ENCODE results near the gene BACH2. TPM values are rescaled to one million over a fixed set of nuclear protein-coding genes. Genes with fewer than 3 reads are reported as not detected.

Gene BACH2
- total and polyA plus RNA-seq, 2 of the 4 experiments (the other 2 are of a cell fraction), result 1.3 to 1.4 TPM

DNA sequence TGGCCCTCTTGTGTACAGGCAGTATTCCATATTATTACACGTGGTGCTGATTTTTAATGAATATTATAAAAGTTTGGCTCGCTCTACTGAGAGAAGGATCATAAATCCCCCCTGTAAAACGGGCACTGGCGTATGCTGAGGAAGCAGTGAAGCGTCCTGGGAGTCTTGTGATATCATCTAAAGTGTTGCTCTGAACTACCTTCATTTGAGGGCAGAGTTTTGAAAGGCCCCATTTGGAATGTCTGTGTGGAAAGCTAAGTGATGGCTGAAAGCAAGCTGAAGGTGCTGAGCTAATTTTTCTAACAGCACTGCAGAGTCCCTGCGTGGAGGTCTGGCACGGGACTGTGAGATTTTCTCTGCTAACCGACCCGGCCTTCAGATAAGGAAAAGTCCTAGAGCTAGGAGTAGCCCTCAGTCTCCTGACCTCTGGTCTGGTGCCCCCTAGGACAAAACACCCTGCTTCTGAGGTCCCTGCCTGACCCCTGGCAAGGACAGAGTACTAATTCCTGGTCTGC lies 1.3 kb upstream of the BACH2 start:
- no peak for TF ChIP-seq RCOR1 (IDR thresholded peaks at IDR 0.05; ENCODE audit: insufficient replicate concordance, low read length)
- no peak for TF ChIP-seq NFE2L2 (IDR thresholded peaks at IDR 0.05; ENCODE audit: low read depth, low read length)
- TF ChIP-seq, protein P1, sequence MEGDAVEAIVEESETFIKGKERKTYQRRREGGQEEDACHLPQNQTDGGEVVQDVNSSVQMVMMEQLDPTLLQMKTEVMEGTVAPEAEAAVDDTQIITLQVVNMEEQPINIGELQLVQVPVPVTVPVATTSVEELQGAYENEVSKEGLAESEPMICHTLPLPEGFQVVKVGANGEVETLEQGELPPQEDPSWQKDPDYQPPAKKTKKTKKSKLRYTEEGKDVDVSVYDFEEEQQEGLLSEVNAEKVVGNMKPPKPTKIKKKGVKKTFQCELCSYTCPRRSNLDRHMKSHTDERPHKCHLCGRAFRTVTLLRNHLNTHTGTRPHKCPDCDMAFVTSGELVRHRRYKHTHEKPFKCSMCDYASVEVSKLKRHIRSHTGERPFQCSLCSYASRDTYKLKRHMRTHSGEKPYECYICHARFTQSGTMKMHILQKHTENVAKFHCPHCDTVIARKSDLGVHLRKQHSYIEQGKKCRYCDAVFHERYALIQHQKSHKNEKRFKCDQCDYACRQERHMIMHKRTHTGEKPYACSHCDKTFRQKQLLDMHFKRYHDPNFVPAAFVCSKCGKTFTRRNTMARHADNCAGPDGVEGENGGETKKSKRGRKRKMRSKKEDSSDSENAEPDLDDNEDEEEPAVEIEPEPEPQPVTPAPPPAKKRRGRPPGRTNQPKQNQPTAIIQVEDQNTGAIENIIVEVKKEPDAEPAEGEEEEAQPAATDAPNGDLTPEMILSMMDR (conservative IDR thresholded peaks at IDR 0.05; ENCODE audit: low read depth, low read length), result no peak
- no peak for TF ChIP-seq SMC3 (IDR thresholded peaks at IDR 0.05; ENCODE audit: low read depth, low read length)
- no peak for TF ChIP-seq BHLHE40 (IDR thresholded peaks at IDR 0.05; ENCODE audit: low read depth, low read length)
- no peaks in the 10 kb centered on the region for H3K79me1 ChIP-seq (ENCODE audit: low read depth in 1 of 2, low read length in 2 of 2)
- no peak overlapping the region for H3K4ac ChIP-seq (ENCODE audit: low read depth, low read length)
- H4K20me1 ChIP-seq (ENCODE audit: insufficient read depth, low read length), result no peaks in the 10 kb centered on the region; the same call in 1 of the 2 replicates
- 77% methylated on average over 4 of the region's 9 CpGs; no CpG with 5 or more reads in 1 of the 2 experiments for WGBS, 2 experiments (ENCODE audit: extremely low coverage in 2 of 2, insufficient read length in 1 of 2)
- H2AK9ac ChIP-seq (replicated peaks; ENCODE audit: low read depth, low read length, poor library complexity), result no peak overlapping the region
- DNase-seq (no peak), ATAC-seq (ENCODE audit: low read depth) (no peak)
- H3K18ac ChIP-seq (ENCODE audit: low read depth, low read length), result no peak overlapping the region
- no peak overlapping the region for H2BK120ac ChIP-seq (ENCODE audit: low read depth, low read length)
- no peaks in the 10 kb centered on the region; the same call in 1 of the 2 replicates for H3K4me1 ChIP-seq (ENCODE audit: control insufficient read depth, insufficient read depth, low read length)
- H2BK5ac ChIP-seq (ENCODE audit: low read depth, low read length, poor library complexity, severe bottlenecking), result no peak overlapping the region
- H3K4me2 ChIP-seq (ENCODE audit: low read depth, low read length), result no peak overlapping the region
- no peak overlapping the region for H2AK5ac ChIP-seq (ENCODE audit: low read depth, low read length)
- no peak overlapping the region for H4K8ac ChIP-seq (ENCODE audit: low read depth in 2 of 2, low read length in 2 of 2)
- CTCF ChIA-PET, result interaction anchor here (1.0 kb wide), 1 partner anchor 34 kb away, joined by 3 read pairs; no protein-coding TSS in a partner anchor
- no peak overlapping the region for H4K91ac ChIP-seq (ENCODE audit: insufficient read depth, low read depth, low read length)
- POLR2A ChIA-PET (ENCODE audit: unreplicated experiment), result no interaction called here
- no peak overlapping the region for H3K14ac ChIP-seq (replicated peaks; ENCODE audit: low read depth, low read length)
- no peaks in the 10 kb centered on the region for H3K36me3 ChIP-seq (ENCODE audit: control insufficient read depth, insufficient read depth, low read length)
- peaks cover 2% of the 10 kb centered on the region; the same call in 1 of the 2 replicates for H3K9me3 ChIP-seq (ENCODE audit: control insufficient read depth, insufficient read depth, low read length)
- H3K27ac ChIP-seq (ENCODE audit: insufficient read depth, low read length), result no peak overlapping the region
- H2BK15ac ChIP-seq (ENCODE audit: low read depth, low read length), result no peak overlapping the region
- peaks cover 29% of the 10 kb centered on the region for H3K27me3 ChIP-seq (ENCODE audit: control insufficient read depth, insufficient read depth, low read length)
- H3K9me1 ChIP-seq (ENCODE audit: insufficient read depth, low read length), result no peaks in the 10 kb centered on the region
- no TSS peak for BruUV-seq (replicated peaks)
- H3K4me3 ChIP-seq (ENCODE audit: insufficient read depth, low read depth, low read length), result no peak overlapping the region
- no peak overlapping the region for H3K9ac ChIP-seq (ENCODE audit: low read depth, low read length)
- dilution Hi-C loops (cut with HindIII; ENCODE audit: low sequenced_read_pairs, unreplicated experiment) (no loop called here), intact Hi-C loops (cut with micrococcal nuclease) (loop anchor here (2.0 to 5.0 kb wide), 6 partner anchors 71 to 357 kb away; no protein-coding TSS in a partner anchor), in situ Hi-C loops (cut with MboI; ENCODE audit: low sequenced_read_pairs) (loop anchor here (5.0 to 10.0 kb wide), 2 partner anchors 89 to 203 kb away; no protein-coding TSS in a partner anchor)
- H2BK20ac ChIP-seq (ENCODE audit: low read depth, low read length), result no peak overlapping the region
- H3K23ac ChIP-seq (ENCODE audit: low read depth, low read length), result no peak overlapping the region
- H3K56ac ChIP-seq (ENCODE audit: extremely low read depth, insufficient read depth, low read length), result no peak overlapping the region
- H4K5ac ChIP-seq (ENCODE audit: low read depth, low read length), result no peak overlapping the region
- H2AFZ ChIP-seq (replicated peaks; ENCODE audit: low read length, poor library complexity), result no peak overlapping the region
